HL-60/S4 treated with retinoic acid at 250 ng/mL for 4 days and 3 days (cell line): ENCODE results near the gene SAMD8.

ENCODE experiments used
- in situ Hi-C: fragments of 300-500 bp; cut with MboI; formaldehyde crosslinking; loops from 2 replicates; pipeline ENCODE4 v1.7.0; 2022; ENCODE audit warnings: low sequenced_read_pairs

The SAMD8 gene

GRCh38 chr10:75111365-75111906, at the start of gene SAMD8:
TSS of gene SAMD8 (plus strand) at chr10:75111656. CDS start at chr10:75150529, 38,873 bp downstream.
- in situ Hi-C loops: no loop called here

- in situ Hi-C loops: no loop called here
Measured at GRCh38 chr10:75061709-75062505, 49.5 kb upstream of the SAMD8 start.

GRCh38 chr10:75062506-75063299, 48.8 kb upstream of the SAMD8 start:
- in situ Hi-C loops: no loop called here

GRCh38 chr10:75063461-75064230, 47.8 kb upstream of the SAMD8 start:
- in situ Hi-C loops: no loop called here

- in situ Hi-C loops: no loop called here
Measured at GRCh38 chr10:75065076-75065475, 46.4 kb upstream of the SAMD8 start.

GRCh38 chr10:75066271-75066670, 45.2 kb upstream of the SAMD8 start:
- in situ Hi-C loops: no loop called here

- in situ Hi-C loops: no loop called here
Measured at GRCh38 chr10:75067272-75067671, 44.2 kb upstream of the SAMD8 start.

GRCh38 chr10:75068523-75068922, 42.9 kb upstream of the SAMD8 start:
- in situ Hi-C loops: no loop called here

- in situ Hi-C loops: no loop called here
Measured at GRCh38 chr10:75070476-75070875, 41.0 kb upstream of the SAMD8 start.

GRCh38 chr10:75070961-75071428, 40.5 kb upstream of the SAMD8 start:
- in situ Hi-C loops: no loop called here

GRCh38 chr10:75071756-75072155, 39.7 kb upstream of the SAMD8 start:
- in situ Hi-C loops: no loop called here

- in situ Hi-C loops: no loop called here
Measured at GRCh38 chr10:75072727-75073126, 38.7 kb upstream of the SAMD8 start.

GRCh38 chr10:75073442-75073841, 38.0 kb upstream of the SAMD8 start:
- in situ Hi-C loops: no loop called here

- in situ Hi-C loops: no loop called here
Measured at GRCh38 chr10:75074711-75075445, 36.6 kb upstream of the SAMD8 start.

- in situ Hi-C loops: no loop called here
Measured at GRCh38 chr10:75076348-75076747, 35.1 kb upstream of the SAMD8 start.

- in situ Hi-C loops: no loop called here
Measured at GRCh38 chr10:75079436-75080083, 31.9 kb upstream of the SAMD8 start.

GRCh38 chr10:75080554-75080953, 30.9 kb upstream of the SAMD8 start:
- in situ Hi-C loops: no loop called here

- in situ Hi-C loops: no loop called here
Measured at GRCh38 chr10:75081379-75081778, 30.1 kb upstream of the SAMD8 start.

- in situ Hi-C loops: no loop called here
Measured at GRCh38 chr10:75083972-75084833, 27.3 kb upstream of the SAMD8 start.
